GM13976 (cell line): ENCODE measurements around the gene CYSRT1.

Experiments used
- DNase-seq: peaks from one replicate; pipeline ENCODE4 v3.0.0; 2012; ENCODE audit warnings: low spot score
- in situ Hi-C: fragments of 300-500 bp; cut with MboI; formaldehyde crosslinking; loops from one replicate; pipeline ENCODE4 v1.12.0; 2022; ENCODE audit warnings: low sequenced_read_pairs, mixed read lengths, inconsistent platforms; ENCODE audit not compliant: unreplicated experiment
- TF ChIP-seq, protein P1 (sequence below): IDR thresholded peaks from 2 replicates; pipeline ENCODE4 v1.5.1; 2012; ENCODE audit warnings: borderline replicate concordance, mild to moderate bottlenecking; ENCODE audit not compliant: insufficient read depth; ENCODE audit errors: extremely low read depth, missing control alignments, control extremely low read depth

CYSRT1 gene

DNA sequence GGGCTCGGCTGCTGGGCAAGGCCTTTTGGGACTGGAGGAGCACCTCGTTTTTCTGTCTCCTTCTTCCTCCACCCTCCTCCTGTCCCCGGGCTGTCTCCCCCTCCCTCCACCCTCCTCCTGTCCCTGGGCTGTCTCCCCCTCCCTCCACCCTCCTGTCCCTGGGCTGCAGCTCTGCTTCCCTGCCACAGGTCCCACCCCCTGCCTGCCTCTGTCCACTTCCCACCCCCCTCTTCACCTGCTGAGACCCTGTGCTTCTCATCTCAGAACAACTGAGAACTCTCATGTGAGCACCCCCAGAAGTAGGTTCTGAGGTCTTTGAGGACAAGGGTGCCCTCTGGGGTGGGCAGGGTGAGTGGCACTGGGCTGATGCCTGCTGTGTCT lies 46.7 kb downstream of the CYSRT1 start:
- DNase-seq = no peak
- TF ChIP-seq, protein P1, sequence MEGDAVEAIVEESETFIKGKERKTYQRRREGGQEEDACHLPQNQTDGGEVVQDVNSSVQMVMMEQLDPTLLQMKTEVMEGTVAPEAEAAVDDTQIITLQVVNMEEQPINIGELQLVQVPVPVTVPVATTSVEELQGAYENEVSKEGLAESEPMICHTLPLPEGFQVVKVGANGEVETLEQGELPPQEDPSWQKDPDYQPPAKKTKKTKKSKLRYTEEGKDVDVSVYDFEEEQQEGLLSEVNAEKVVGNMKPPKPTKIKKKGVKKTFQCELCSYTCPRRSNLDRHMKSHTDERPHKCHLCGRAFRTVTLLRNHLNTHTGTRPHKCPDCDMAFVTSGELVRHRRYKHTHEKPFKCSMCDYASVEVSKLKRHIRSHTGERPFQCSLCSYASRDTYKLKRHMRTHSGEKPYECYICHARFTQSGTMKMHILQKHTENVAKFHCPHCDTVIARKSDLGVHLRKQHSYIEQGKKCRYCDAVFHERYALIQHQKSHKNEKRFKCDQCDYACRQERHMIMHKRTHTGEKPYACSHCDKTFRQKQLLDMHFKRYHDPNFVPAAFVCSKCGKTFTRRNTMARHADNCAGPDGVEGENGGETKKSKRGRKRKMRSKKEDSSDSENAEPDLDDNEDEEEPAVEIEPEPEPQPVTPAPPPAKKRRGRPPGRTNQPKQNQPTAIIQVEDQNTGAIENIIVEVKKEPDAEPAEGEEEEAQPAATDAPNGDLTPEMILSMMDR = no peak
- in situ Hi-C loops = no loop called here

DNA sequence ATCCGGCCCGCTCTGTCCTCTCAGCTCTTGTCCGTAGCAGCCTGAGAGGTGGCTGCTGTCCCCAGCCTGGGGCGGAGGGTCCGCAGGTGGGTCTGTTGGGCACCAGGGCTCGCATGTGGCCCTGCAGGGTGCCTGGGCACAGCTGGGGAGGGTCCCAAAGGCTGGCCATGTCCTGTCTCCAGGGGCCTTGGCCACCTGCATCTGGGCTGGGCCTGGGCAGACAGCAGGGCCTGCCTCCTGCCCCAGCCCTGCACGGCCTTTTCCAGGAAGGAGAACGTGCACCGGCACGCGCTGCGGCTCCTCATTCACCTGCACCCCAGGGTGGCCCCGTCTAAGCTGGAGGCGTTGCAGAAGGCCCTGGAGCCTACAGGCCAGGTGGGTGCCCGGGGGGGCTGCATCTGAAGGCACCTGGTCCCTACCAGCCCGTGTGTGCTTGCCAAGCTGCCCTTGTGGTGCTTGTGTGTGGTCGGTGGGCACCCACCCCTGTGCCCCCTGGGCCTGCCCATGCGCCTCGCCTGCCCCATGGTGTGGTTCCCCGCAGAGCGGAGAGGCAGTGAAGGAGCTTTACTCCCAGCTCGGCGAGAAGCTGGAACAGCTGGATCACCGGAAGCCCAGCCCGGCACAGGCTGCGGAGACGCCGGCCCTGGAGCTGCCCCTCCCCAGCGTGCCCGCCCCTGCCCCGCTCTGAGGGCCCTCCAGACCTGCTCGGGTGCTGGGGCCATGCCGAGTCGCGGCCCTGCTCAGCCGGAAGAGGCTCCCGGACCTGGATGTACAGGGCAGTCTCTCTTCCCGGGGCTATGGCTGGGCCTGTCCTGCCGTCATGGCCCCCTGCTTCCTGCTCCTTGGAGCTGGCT lies 47.5 kb downstream of the CYSRT1 start:
- in situ Hi-C loops = no loop called here
- no peak for DNase-seq
- TF ChIP-seq, protein P1 = no peak

DNA sequence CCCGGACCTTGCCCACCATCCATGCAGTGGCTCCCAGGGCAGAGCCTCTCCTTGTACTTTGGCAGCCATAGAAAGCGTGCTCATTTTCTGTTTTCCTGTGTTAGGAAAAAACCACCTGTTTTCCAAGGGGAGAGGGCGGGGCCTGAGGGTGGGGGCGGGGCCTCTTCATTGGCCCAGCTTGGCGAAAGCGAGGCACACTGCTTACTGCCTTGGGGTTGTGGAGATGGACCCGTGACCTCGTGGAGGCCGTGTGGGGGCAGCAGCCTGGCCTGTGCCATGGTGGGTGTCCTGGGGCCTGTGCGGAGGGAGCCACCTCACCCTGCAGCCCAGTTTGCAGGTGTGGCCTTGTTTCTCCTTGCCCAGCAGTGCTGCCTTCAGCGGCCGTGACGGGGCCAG lies 48.1 kb downstream of the CYSRT1 start:
- in situ Hi-C loops = no loop called here
- TF ChIP-seq, protein P1 = no peak

GRCh38 chr9:137273611-137274320 lies 48.8 kb downstream of the CYSRT1 start:
- in situ Hi-C loops = no loop called here
- DNase-seq = no peak
- TF ChIP-seq, protein P1 = no peak

More for the DNA sequence above, 48.1 kb downstream of the CYSRT1 start:
- no peak for DNase-seq

- TF ChIP-seq, protein P1 = no peak
- in situ Hi-C loops = loop anchor here (25.0 kb wide), 1 partner anchor 262 kb away; no protein-coding TSS in a partner anchor
Observed at GRCh38 chr9:137275203-137275587, 50.2 kb downstream of the CYSRT1 start.

More at GRCh38 chr9:137275203-137275587, 50.2 kb downstream of the CYSRT1 start:
- DNase-seq = no peak
